ENCODE data around the gene P4HA3. TPM values are rescaled to one million over a fixed set of nuclear protein-coding genes. Genes with fewer than 3 reads are reported as not detected.

P4HA3 gene
- total RNA-seq, 1 donor from 2014 or later = not detected

- DNase-seq (ENCODE audit: low read depth, low spot score) = no peak
- Mint-ChIP-seq H3K27me3 (ENCODE audit: low read depth) (no peaks in the 10 kb centered on the region), H3K4me1 (no peaks in the 10 kb centered on the region), H3K36me3 (ENCODE audit: low read depth) (peaks cover 11% of the 10 kb centered on the region), H3K9me3 (peaks cover 3% of the 10 kb centered on the region), H3K27ac (ENCODE audit: unreplicated experiment) (no peak overlapping the region), H3K4me3 (no peak overlapping the region)
- no peak for TF ChIP-seq CTCF (conservative IDR thresholded peaks at IDR 0.05)
These were observed 84.5 kb downstream of the P4HA3 start for GRCh38 chr11:74226907-74227306.

- no peaks in the 10 kb centered on the region for H3K4me1 Mint-ChIP-seq
- DNase-seq (ENCODE audit: low read depth, low spot score) = no peak
- no peak overlapping the region for H3K27ac Mint-ChIP-seq (ENCODE audit: unreplicated experiment)
- H3K36me3 Mint-ChIP-seq (ENCODE audit: low read depth) = peaks cover 14% of the 10 kb centered on the region
- no peak overlapping the region for H3K4me3 Mint-ChIP-seq
- H3K27me3 Mint-ChIP-seq (ENCODE audit: low read depth) = no peaks in the 10 kb centered on the region
- peaks cover 3% of the 10 kb centered on the region for H3K9me3 Mint-ChIP-seq
- TF ChIP-seq CTCF (conservative IDR thresholded peaks at IDR 0.05) = no peak
These were observed 85.9 kb downstream of the P4HA3 start for GRCh38 chr11:74225565-74225964.

DNA sequence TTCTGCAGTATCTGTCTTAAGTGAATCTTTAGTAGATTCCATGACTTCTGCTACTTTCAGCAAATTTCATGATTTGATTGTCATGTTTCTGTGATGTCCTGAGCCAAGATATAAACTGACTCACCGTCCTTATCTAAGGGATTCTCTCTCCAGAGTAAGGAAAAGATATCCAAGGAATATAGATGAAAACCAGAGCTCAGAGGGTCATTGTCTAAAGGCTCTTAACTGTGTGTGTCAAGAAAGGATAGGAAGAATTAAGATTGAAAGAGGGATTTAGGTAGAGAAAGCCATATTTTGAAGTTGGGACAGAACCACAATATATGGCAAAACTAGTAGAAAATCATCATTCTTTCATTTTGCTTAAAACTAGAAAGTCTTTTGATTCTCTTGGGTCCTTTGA, 89.6 kb downstream of the P4HA3 start:
- Mint-ChIP-seq H3K4me1 (no peaks in the 10 kb centered on the region), H3K27me3 (ENCODE audit: low read depth) (no peaks in the 10 kb centered on the region), H3K27ac (ENCODE audit: unreplicated experiment) (no peak overlapping the region), H3K36me3 (ENCODE audit: low read depth) (peaks cover 25% of the 10 kb centered on the region), H3K4me3 (no peak overlapping the region), H3K9me3 (peaks cover 3% of the 10 kb centered on the region)
- DNase-seq (ENCODE audit: low read depth, low spot score) = no peak
- TF ChIP-seq CTCF (conservative IDR thresholded peaks at IDR 0.05) = no peak

DNA sequence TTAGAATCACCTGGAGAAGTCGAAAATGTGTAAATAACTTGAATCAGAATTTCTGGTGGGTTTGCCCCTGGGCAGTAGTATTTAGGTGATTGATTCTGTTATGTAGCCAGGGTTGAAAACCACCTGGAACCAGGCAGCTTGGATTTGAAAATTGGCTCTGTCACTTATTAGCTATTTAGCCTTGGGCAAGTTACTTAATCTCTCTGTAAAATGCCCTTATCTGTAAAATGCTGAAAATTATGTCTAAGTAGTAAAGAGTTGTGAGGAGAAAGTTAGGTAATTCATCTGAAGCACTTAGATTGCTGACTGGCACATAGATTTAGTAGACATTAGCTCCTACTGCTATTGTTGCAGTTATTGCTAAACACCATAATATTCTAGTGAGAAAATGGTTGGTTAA, 91.1 kb downstream of the P4HA3 start:
- no peak for TF ChIP-seq CTCF (conservative IDR thresholded peaks at IDR 0.05)
- no peak for DNase-seq (ENCODE audit: low read depth, low spot score)
- no peaks in the 10 kb centered on the region for H3K4me1 Mint-ChIP-seq
- no peak overlapping the region for H3K4me3 Mint-ChIP-seq
- peaks cover 8% of the 10 kb centered on the region for H3K9me3 Mint-ChIP-seq
- peaks cover 31% of the 10 kb centered on the region for H3K36me3 Mint-ChIP-seq (ENCODE audit: low read depth)
- no peak overlapping the region for H3K27ac Mint-ChIP-seq (ENCODE audit: unreplicated experiment)
- H3K27me3 Mint-ChIP-seq (ENCODE audit: low read depth) = no peaks in the 10 kb centered on the region

Other genes with a start within 250 kb of the P4HA3 start
- 39.2 and 41.9 TPM in 2 replicates for gene C2CD3, start 140.6 kb downstream of the P4HA3 start, total RNA-seq
- 46.0 and 53.4 TPM in 2 replicates for gene PPME1, start 140.4 kb downstream of the P4HA3 start, total RNA-seq
- 15.1 and 16.1 TPM in 2 replicates for gene PGM2L1, start 86.8 kb upstream of the P4HA3 start, total RNA-seq
- gene KCNE3, start 155.9 kb upstream of the P4HA3 start, total RNA-seq = 2.2 and 2.6 TPM in 2 replicates
- gene LIPT2, start 182.1 kb upstream of the P4HA3 start, total RNA-seq = 8.6 and 9.6 TPM in 2 replicates

All from neural crest cell (in vitro differentiated cells).